GM21367 (cell line): ENCODE data around the gene GSS.

Source experiments
- ATAC-seq: cut with Tn5 transposase; IDR thresholded peaks from one replicate; pipeline ENCODE4 v1.9.1; 2021; ENCODE audit not compliant: unreplicated experiment

Gene GSS

GRCh38 chr20:34949120-34949519 lies 6.5 kb downstream of the GSS start:
- ATAC-seq = no peak

- no peak for ATAC-seq
Measured at GRCh38 chr20:34948030-34948429, 7.6 kb downstream of the GSS start.

- no peak for ATAC-seq
Measured at GRCh38 chr20:34947336-34947735, 8.3 kb downstream of the GSS start.

GRCh38 chr20:34946661-34947060 lies 8.9 kb downstream of the GSS start:
- ATAC-seq = no peak

GRCh38 chr20:34945315-34946077 lies 10.1 kb downstream of the GSS start:
- ATAC-seq = no peak

GRCh38 chr20:34943808-34944567 lies 11.6 kb downstream of the GSS start:
- ATAC-seq = no peak

- no peak for ATAC-seq
Measured at GRCh38 chr20:34942301-34942700, 13.3 kb downstream of the GSS start.

- no peak for ATAC-seq
Measured at GRCh38 chr20:34941226-34941625, 14.4 kb downstream of the GSS start.

- no peak for ATAC-seq
Measured at GRCh38 chr20:34940081-34940481, 15.5 kb downstream of the GSS start.

- no peak for ATAC-seq
Measured at GRCh38 chr20:34938466-34939163, 17.0 kb downstream of the GSS start.

GRCh38 chr20:34931771-34932170 lies 23.8 kb downstream of the GSS start:
- ATAC-seq = no peak

- no peak for ATAC-seq
Measured at GRCh38 chr20:34928411-34928810, 27.2 kb downstream of the GSS start.

GRCh38 chr20:34927736-34928135 lies 27.9 kb downstream of the GSS start:
- no peak for ATAC-seq

GRCh38 chr20:34926581-34926980 lies 29.0 kb downstream of the GSS start:
- ATAC-seq = no peak

- ATAC-seq = no peak
Measured at GRCh38 chr20:34925981-34926380, 29.6 kb downstream of the GSS start.

GRCh38 chr20:34925341-34925740 lies 30.3 kb downstream of the GSS start:
- no peak for ATAC-seq

- no peak for ATAC-seq
Measured at GRCh38 chr20:34923414-34923813, 32.2 kb downstream of the GSS start.

- ATAC-seq = no peak
Measured at GRCh38 chr20:34922654-34923381, 32.8 kb downstream of the GSS start.

GRCh38 chr20:34921436-34921835 lies 34.2 kb downstream of the GSS start:
- ATAC-seq = no peak

GRCh38 chr20:34920055-34920454 lies 35.6 kb downstream of the GSS start:
- ATAC-seq = no peak

- ATAC-seq = no peak
Measured at GRCh38 chr20:34916774-34917354, 38.7 kb downstream of the GSS start.
